Renal pelvis (tissue), 4 donors: ENCODE measurements around the gene PCSK4. TPM values are rescaled to one million over a fixed set of nuclear protein-coding genes. Genes with fewer than 3 reads are reported as not detected.
A peak's percentile ranks its signal among the peaks of the same experiment; 100 is the strongest.
"Not testable (repeated sequence)": the region's sequence is repeated elsewhere in the genome, so short reads cannot be mapped to it uniquely, and the experiment has no call there.

Source experiments
- DNase-seq: peaks from one replicate; pipeline ENCODE4 v3.0.0-alpha.2; 2013
- polyA plus RNA-seq, 3 donors: library from polyadenylated mRNA; unstranded; fragments of 120-200 nt; gene quantifications; one replicate each; pipeline ENCODE4 v1.2.1, GENCODE V29; 2013; ENCODE audit not compliant: insufficient read length in 3 of 3

PCSK4 gene
- polyA plus RNA-seq, 3 donors: 8.2 to 9.8 (median 8.6) TPM

- no peak for DNase-seq
Observed at GRCh38 chr19:1440418-1440801, 49.7 kb downstream of the PCSK4 start.

GRCh38 chr19:1439525-1440417 lies 50.4 kb downstream of the PCSK4 start:
- DNase-seq: not testable (repeated sequence)

- no peak for DNase-seq
Observed at GRCh38 chr19:1438933-1439354, 51.2 kb downstream of the PCSK4 start.

GRCh38 chr19:1438035-1438932 lies 51.9 kb downstream of the PCSK4 start, which contains the start of gene RPS15:
TSS of gene RPS15 (plus strand) at chr19:1438396. CDS start at chr19:1438426, 30 bp downstream.
- DNase-seq: peak; percentile 93

- no peak for DNase-seq
Observed at GRCh38 chr19:1437609-1438008, 52.5 kb downstream of the PCSK4 start.

- DNase-seq: no peak
Observed at GRCh38 chr19:1435378-1435989, 54.7 kb downstream of the PCSK4 start.

- DNase-seq: no peak
Observed at GRCh38 chr19:1434577-1435060, 55.5 kb downstream of the PCSK4 start.

- DNase-seq: no peak
Observed at GRCh38 chr19:1434040-1434366, 56.1 kb downstream of the PCSK4 start.

- no peak for DNase-seq
Observed at GRCh38 chr19:1433119-1434039, 56.8 kb downstream of the PCSK4 start.

GRCh38 chr19:1432507-1432887 lies 57.7 kb downstream of the PCSK4 start:
- DNase-seq: no peak

- DNase-seq: no peak
Observed at GRCh38 chr19:1431759-1432506, 58.2 kb downstream of the PCSK4 start.

Other genes starting within 250 kb of the PCSK4 start
- gene ATP5F1D, start 248.6 kb downstream of the PCSK4 start, polyA plus RNA-seq: 100 to 1,000 TPM; 119 to 152 (median 149) TPM
- gene MIDN, start 241.8 kb downstream of the PCSK4 start, polyA plus RNA-seq: 10 to 100 TPM; 66.2 to 74.7 (median 68.1) TPM
- 100 to 1,000 TPM; 778 to 993 (median 799) TPM for gene CIRBP, start 221.0 kb downstream of the PCSK4 start, polyA plus RNA-seq
- gene FAM174C, start 214.8 kb downstream of the PCSK4 start, polyA plus RNA-seq: 10 to 100 TPM; 25.3 to 28.7 (median 28.5) TPM
- 1 to 10 TPM; 2.2 to 4.4 (median 3.8) TPM for gene EFNA2, start 204.5 kb downstream of the PCSK4 start, polyA plus RNA-seq
- 10 to 100 TPM; 76.0 to 98.5 (median 94.2) TPM for gene NDUFS7, start 106.4 kb downstream of the PCSK4 start, polyA plus RNA-seq
- 10 to 100 TPM; 31.5 to 42.9 (median 42.9) TPM for gene GAMT, start 88.8 kb downstream of the PCSK4 start, polyA plus RNA-seq
- 10 to 100 TPM; 85.2 to 99.4 (median 98.2) TPM for gene DAZAP1, start 82.8 kb downstream of the PCSK4 start, polyA plus RNA-seq
- gene RPS15, start 52.0 kb downstream of the PCSK4 start, polyA plus RNA-seq: 100 to 1,000 TPM; 716 to 925 (median 791) TPM
- gene APC2, start 40.2 kb downstream of the PCSK4 start, polyA plus RNA-seq: 1 to 10 TPM; 1.3 to 1.9 (median 1.7) TPM
- gene C19orf25, start 11.1 kb downstream of the PCSK4 start, polyA plus RNA-seq: 10 to 100 TPM; 29.1 to 39.1 (median 32.8) TPM
- 10 to 100 TPM; 24.2 to 33.2 (median 26.3) TPM for gene REEP6, start 831 bp upstream of the PCSK4 start, polyA plus RNA-seq
- gene ADAMTSL5, start 22.7 kb upstream of the PCSK4 start, polyA plus RNA-seq: 1 to 10 TPM in 1 of 3 donors, under 1 TPM in 2; 0.47 to 1.4 (median 0.78) TPM
- gene PLK5, start 33.7 kb upstream of the PCSK4 start, polyA plus RNA-seq: under 1 TPM; 0.20 to 0.46 (median 0.31) TPM
- 10 to 100 TPM; 23.9 to 39.8 (median 33.3) TPM for gene MEX3D, start 78.0 kb upstream of the PCSK4 start, polyA plus RNA-seq
- 10 to 100 TPM; 70.0 to 83.4 (median 82.8) TPM for gene MBD3, start 102.5 kb upstream of the PCSK4 start, polyA plus RNA-seq
- 100 to 1,000 TPM in 2 of 3 donors, 10 to 100 TPM in 1; 99.6 to 131 (median 127) TPM for gene UQCR11, start 115.1 kb upstream of the PCSK4 start, polyA plus RNA-seq
- 100 to 1,000 TPM in 2 of 3 donors, 10 to 100 TPM in 1; 92.2 to 125 (median 123) TPM for gene TCF3, start 162.3 kb upstream of the PCSK4 start, polyA plus RNA-seq